ENCODE results near the gene FHIT.

The FHIT gene

GRCh38 chr3:60250810-60251209 is 1000.4 kb downstream of the FHIT start:
- Histone ChIP-seq H3K4me2 (peak overlapping the region; percentile 25; the same call in 1 of the 2 replicates), H3K27ac (no peak overlapping the region), H3K36me3 (no peaks in the 10 kb centered on the region), H3K9ac (no peak overlapping the region), H3K9me3 (peaks cover 6% of the 10 kb centered on the region; the same call in 1 of the 2 replicates), H4K20me1 (no peaks in the 10 kb centered on the region), H3K4me3 (no peak overlapping the region), H3K4me1 (peaks cover 17% of the 10 kb centered on the region), H3K27me3 (no peaks in the 10 kb centered on the region)
- no peak for TF ChIP-seq Cebpa-rat (IDR thresholded peaks at IDR 0.05)

GRCh38 chr3:60250206-60250605 is 1001.0 kb downstream of the FHIT start:
- H3K4me1 ChIP-seq = peaks cover 17% of the 10 kb centered on the region
- H3K4me2 ChIP-seq = peak overlapping the region; percentile 25
- TF ChIP-seq Cebpa-rat (IDR thresholded peaks at IDR 0.05) = no peak
- no peaks in the 10 kb centered on the region for H3K36me3 ChIP-seq
- H3K4me3 ChIP-seq = no peak overlapping the region
- H3K27me3 ChIP-seq = no peaks in the 10 kb centered on the region
- H3K9me3 ChIP-seq = peaks cover 6% of the 10 kb centered on the region; the same call in 1 of the 2 replicates
- no peak overlapping the region for H3K9ac ChIP-seq
- peak overlapping the region; percentile 1; the same call in 1 of the 2 replicates for H3K27ac ChIP-seq
- H4K20me1 ChIP-seq = no peaks in the 10 kb centered on the region

GRCh38 chr3:60246361-60246760 is 1004.9 kb downstream of the FHIT start:
- Histone ChIP-seq H3K4me1 (peaks cover 17% of the 10 kb centered on the region), H3K27ac (no peak overlapping the region), H3K36me3 (no peaks in the 10 kb centered on the region), H3K27me3 (no peaks in the 10 kb centered on the region), H3K9me3 (no peaks in the 10 kb centered on the region), H3K9ac (no peak overlapping the region), H3K4me2 (no peak overlapping the region), H4K20me1 (no peaks in the 10 kb centered on the region), H3K4me3 (no peak overlapping the region)
- no peak for TF ChIP-seq Cebpa-rat (IDR thresholded peaks at IDR 0.05)

- Histone ChIP-seq H4K20me1 (no peaks in the 10 kb centered on the region), H3K9ac (no peak overlapping the region), H3K27ac (no peak overlapping the region), H3K36me3 (no peaks in the 10 kb centered on the region), H3K9me3 (no peaks in the 10 kb centered on the region), H3K4me1 (no peaks in the 10 kb centered on the region), H3K4me3 (no peak overlapping the region), H3K4me2 (no peak overlapping the region), H3K27me3 (no peaks in the 10 kb centered on the region)
- no peak for TF ChIP-seq Cebpa-rat (IDR thresholded peaks at IDR 0.05)
These were observed 1007.8 kb downstream of the FHIT start for GRCh38 chr3:60243456-60243855.

- Histone ChIP-seq H3K9ac (no peak overlapping the region), H3K4me3 (no peak overlapping the region), H3K4me2 (no peak overlapping the region), H3K27ac (no peak overlapping the region), H3K27me3 (no peaks in the 10 kb centered on the region), H3K4me1 (no peaks in the 10 kb centered on the region), H3K36me3 (no peaks in the 10 kb centered on the region), H3K9me3 (no peaks in the 10 kb centered on the region), H4K20me1 (no peaks in the 10 kb centered on the region)
- TF ChIP-seq Cebpa-rat (IDR thresholded peaks at IDR 0.05) = no peak
These were observed 1010.8 kb downstream of the FHIT start for GRCh38 chr3:60240492-60240891.

GRCh38 chr3:60238550-60238949 is 1012.7 kb downstream of the FHIT start:
- Histone ChIP-seq H3K4me3 (no peak overlapping the region), H3K9me3 (peaks cover 4% of the 10 kb centered on the region; the same call in 1 of the 2 replicates), H3K27ac (no peak overlapping the region), H3K4me2 (no peak overlapping the region), H3K9ac (no peak overlapping the region), H4K20me1 (no peaks in the 10 kb centered on the region), H3K4me1 (no peaks in the 10 kb centered on the region), H3K36me3 (no peaks in the 10 kb centered on the region), H3K27me3 (no peaks in the 10 kb centered on the region)
- no peak for TF ChIP-seq Cebpa-rat (IDR thresholded peaks at IDR 0.05)

- Histone ChIP-seq H4K20me1 (no peaks in the 10 kb centered on the region), H3K9ac (no peak overlapping the region), H3K4me2 (no peak overlapping the region), H3K4me1 (peaks cover 18% of the 10 kb centered on the region), H3K27me3 (no peaks in the 10 kb centered on the region), H3K27ac (no peak overlapping the region), H3K4me3 (no peak overlapping the region), H3K36me3 (no peaks in the 10 kb centered on the region), H3K9me3 (peaks cover 4% of the 10 kb centered on the region; the same call in 1 of the 2 replicates)
- no peak for TF ChIP-seq Cebpa-rat (IDR thresholded peaks at IDR 0.05)
These were observed 1021.8 kb downstream of the FHIT start for GRCh38 chr3:60229502-60229901.

GRCh38 chr3:60228823-60229222 is 1022.4 kb downstream of the FHIT start:
- Histone ChIP-seq H4K20me1 (no peaks in the 10 kb centered on the region), H3K9me3 (peaks cover 3% of the 10 kb centered on the region; the same call in 1 of the 2 replicates), H3K27ac (no peak overlapping the region), H3K27me3 (no peaks in the 10 kb centered on the region), H3K36me3 (no peaks in the 10 kb centered on the region), H3K4me1 (peaks cover 18% of the 10 kb centered on the region), H3K9ac (no peak overlapping the region), H3K4me3 (no peak overlapping the region), H3K4me2 (no peak overlapping the region)
- TF ChIP-seq Cebpa-rat (IDR thresholded peaks at IDR 0.05) = no peak

GRCh38 chr3:60226912-60227311 is 1024.3 kb downstream of the FHIT start:
- Histone ChIP-seq H3K4me2 (peak overlapping the region; percentile 29; the same call in 1 of the 2 replicates), H3K36me3 (no peaks in the 10 kb centered on the region), H3K27me3 (no peaks in the 10 kb centered on the region), H3K4me1 (peaks cover 18% of the 10 kb centered on the region), H3K27ac (no peak overlapping the region), H3K4me3 (no peak overlapping the region), H3K9ac (no peak overlapping the region), H4K20me1 (no peaks in the 10 kb centered on the region), H3K9me3 (no peaks in the 10 kb centered on the region)
- no peak for TF ChIP-seq Cebpa-rat (IDR thresholded peaks at IDR 0.05)

GRCh38 chr3:60225848-60226247 is 1025.4 kb downstream of the FHIT start:
- H3K4me2 ChIP-seq = peak overlapping the region; percentile 38
- no peaks in the 10 kb centered on the region for H3K9me3 ChIP-seq

GRCh38 chr3:60220768-60221167 is 1030.5 kb downstream of the FHIT start:
- Histone ChIP-seq H3K9me3 (no peaks in the 10 kb centered on the region), H3K27me3 (no peaks in the 10 kb centered on the region), H3K36me3 (no peaks in the 10 kb centered on the region), H4K20me1 (no peaks in the 10 kb centered on the region), H3K27ac (no peak overlapping the region), H3K4me2 (no peak overlapping the region), H3K9ac (no peak overlapping the region), H3K4me3 (no peak overlapping the region), H3K4me1 (peaks cover 2% of the 10 kb centered on the region)
- no peak for TF ChIP-seq Cebpa-rat (IDR thresholded peaks at IDR 0.05)

More at GRCh38 chr3:60225848-60226247, 1025.4 kb downstream of the FHIT start:
- H3K36me3 ChIP-seq = no peaks in the 10 kb centered on the region
- H4K20me1 ChIP-seq = no peaks in the 10 kb centered on the region
- no peak overlapping the region for H3K9ac ChIP-seq
- peaks cover 18% of the 10 kb centered on the region for H3K4me1 ChIP-seq
- no peak for TF ChIP-seq Cebpa-rat (IDR thresholded peaks at IDR 0.05)
- no peak overlapping the region for H3K27ac ChIP-seq
- H3K27me3 ChIP-seq = no peaks in the 10 kb centered on the region
- no peak overlapping the region for H3K4me3 ChIP-seq

All from BLaER1 (cell line).